ENCODE results near the gene ROR2.

DNA sequence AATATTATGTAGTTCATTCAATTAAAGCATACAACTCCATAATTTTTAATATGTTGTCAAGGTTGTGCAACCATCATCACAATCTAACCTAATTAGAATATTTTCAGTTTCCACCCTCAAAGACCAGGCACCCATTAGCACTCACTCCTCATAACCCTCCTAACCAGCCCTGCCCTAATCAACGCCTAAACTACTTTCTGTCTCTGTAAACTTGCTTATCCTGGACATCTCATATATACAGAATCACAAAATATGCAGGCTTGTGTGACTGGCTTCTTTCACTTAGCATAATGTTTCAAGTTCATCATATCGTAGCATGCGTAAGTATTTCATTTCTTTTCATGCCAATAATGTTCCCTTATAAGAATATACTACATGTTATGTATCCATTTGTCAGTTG lies 391.6 kb downstream of the ROR2 start:
- TF ChIP-seq, protein P1, sequence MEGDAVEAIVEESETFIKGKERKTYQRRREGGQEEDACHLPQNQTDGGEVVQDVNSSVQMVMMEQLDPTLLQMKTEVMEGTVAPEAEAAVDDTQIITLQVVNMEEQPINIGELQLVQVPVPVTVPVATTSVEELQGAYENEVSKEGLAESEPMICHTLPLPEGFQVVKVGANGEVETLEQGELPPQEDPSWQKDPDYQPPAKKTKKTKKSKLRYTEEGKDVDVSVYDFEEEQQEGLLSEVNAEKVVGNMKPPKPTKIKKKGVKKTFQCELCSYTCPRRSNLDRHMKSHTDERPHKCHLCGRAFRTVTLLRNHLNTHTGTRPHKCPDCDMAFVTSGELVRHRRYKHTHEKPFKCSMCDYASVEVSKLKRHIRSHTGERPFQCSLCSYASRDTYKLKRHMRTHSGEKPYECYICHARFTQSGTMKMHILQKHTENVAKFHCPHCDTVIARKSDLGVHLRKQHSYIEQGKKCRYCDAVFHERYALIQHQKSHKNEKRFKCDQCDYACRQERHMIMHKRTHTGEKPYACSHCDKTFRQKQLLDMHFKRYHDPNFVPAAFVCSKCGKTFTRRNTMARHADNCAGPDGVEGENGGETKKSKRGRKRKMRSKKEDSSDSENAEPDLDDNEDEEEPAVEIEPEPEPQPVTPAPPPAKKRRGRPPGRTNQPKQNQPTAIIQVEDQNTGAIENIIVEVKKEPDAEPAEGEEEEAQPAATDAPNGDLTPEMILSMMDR (IDR thresholded peaks at IDR 0.05) = no peak
- no peak for TF ChIP-seq POLR2A (IDR thresholded peaks at IDR 0.05)

All from thyroid gland (tissue), 4 donors.